HEK293T (cell line): ENCODE data around the gene PAFAH1B1.

Experiments
- ARNT ChIP-seq: fragments of 450-650 bp; IDR thresholded peaks from 2 replicates; pipeline ENCODE4 v1.6.1; 2017; ENCODE audit warnings: mild to moderate bottlenecking
- FOXK2 ChIP-seq: fragments of 450-650 bp; IDR thresholded peaks from 2 replicates; pipeline ENCODE4 v1.6.1; 2016; ENCODE audit warnings: mild to moderate bottlenecking
- L3MBTL2 ChIP-seq: fragments of 450-650 bp; conservative IDR thresholded peaks from 2 replicates; pipeline ENCODE4 v1.6.1; 2016; ENCODE audit warnings: mild to moderate bottlenecking
- NFRKB ChIP-seq: fragments of 450-650 bp; IDR thresholded peaks from 2 replicates; pipeline ENCODE4 v1.6.1; 2016; ENCODE audit warnings: mild to moderate bottlenecking, moderate library complexity
- SP1 ChIP-seq: fragments of 450-650 bp; IDR thresholded peaks from 2 replicates; pipeline ENCODE4 v1.6.1; 2017
- SUZ12 ChIP-seq: fragments of 450-650 bp; IDR thresholded peaks from 2 replicates; pipeline ENCODE4 v1.6.1; 2016; ENCODE audit warnings: mild to moderate bottlenecking
- ZNF384 ChIP-seq: fragments of 450-650 bp; IDR thresholded peaks from 2 replicates; pipeline ENCODE4 v1.6.1; 2016

DNA sequence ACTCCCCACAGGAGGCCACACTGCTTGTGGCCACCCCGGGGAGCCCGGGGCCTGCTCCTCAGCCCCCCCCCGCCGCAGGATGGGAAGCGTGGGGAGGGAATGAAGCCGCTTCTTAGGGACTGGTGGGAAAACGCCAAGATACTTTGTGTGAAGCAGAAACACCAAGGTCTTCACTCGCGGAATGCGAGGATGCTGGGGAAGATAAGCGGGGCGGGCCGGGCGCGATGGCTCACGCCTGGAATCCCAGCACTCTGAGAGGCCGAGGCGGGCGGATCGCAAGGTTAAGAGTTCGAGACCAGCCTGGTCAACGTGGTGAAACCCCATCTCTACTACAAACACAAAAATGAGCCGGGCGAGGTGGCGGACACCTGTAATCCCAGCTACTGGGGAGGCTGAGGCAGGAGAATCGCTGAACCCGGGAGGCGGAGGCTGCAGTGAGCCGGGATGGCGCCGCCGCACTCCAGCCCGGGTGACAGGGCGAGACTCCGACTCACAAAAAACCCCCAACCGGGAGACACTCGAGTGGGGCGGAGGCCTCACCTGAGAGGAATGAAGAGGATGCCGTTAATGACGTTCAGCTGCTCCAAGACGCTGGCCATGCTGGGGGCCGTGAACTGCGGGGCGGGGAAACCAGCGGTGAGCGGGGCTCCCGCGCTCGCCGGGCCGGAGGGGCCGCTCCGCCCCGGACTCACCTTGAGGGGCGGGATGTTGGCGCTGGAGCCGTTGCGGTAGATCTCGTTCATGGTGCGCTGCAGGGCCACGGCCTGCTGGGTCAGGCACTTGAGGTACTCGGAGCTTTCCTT is 97.8 kb downstream of the PAFAH1B1 start:
- TF ChIP-seq SUZ12 (no peak), ARNT (no peak), SP1 (no peak), ZNF384 (no peak), L3MBTL2 (no peak), NFRKB (no peak), FOXK2 (no peak)
